Loucy (cell line): ENCODE data around the gene ULBP2.

Experiments
- EZH2phosphoT487 ChIP-seq: fragments of 200-600 bp; IDR thresholded peaks from 2 replicates; pipeline ENCODE4 v1.6.1; 2018; ENCODE audit warnings: antibody characterized with exemption, mild to moderate bottlenecking, moderate library complexity, borderline replicate concordance
- TF ChIP-seq, protein P1 (sequence below): fragments of 200-600 bp; sonication (generic); conservative IDR thresholded peaks from 2 replicates; pipeline ENCODE4 v1.5.1; 2014; ENCODE audit warnings: mild to moderate bottlenecking, antibody characterized with exemption, low read length

GRCh38 chr6:149964308-149965193 lies 22.7 kb downstream of the ULBP2 start:
- TF ChIP-seq, protein P1, sequence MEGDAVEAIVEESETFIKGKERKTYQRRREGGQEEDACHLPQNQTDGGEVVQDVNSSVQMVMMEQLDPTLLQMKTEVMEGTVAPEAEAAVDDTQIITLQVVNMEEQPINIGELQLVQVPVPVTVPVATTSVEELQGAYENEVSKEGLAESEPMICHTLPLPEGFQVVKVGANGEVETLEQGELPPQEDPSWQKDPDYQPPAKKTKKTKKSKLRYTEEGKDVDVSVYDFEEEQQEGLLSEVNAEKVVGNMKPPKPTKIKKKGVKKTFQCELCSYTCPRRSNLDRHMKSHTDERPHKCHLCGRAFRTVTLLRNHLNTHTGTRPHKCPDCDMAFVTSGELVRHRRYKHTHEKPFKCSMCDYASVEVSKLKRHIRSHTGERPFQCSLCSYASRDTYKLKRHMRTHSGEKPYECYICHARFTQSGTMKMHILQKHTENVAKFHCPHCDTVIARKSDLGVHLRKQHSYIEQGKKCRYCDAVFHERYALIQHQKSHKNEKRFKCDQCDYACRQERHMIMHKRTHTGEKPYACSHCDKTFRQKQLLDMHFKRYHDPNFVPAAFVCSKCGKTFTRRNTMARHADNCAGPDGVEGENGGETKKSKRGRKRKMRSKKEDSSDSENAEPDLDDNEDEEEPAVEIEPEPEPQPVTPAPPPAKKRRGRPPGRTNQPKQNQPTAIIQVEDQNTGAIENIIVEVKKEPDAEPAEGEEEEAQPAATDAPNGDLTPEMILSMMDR: no peak
- TF ChIP-seq EZH2phosphoT487: no peak
